A172 (cell line): ENCODE measurements around the gene ZNF227. TPM values are rescaled to one million over a fixed set of nuclear protein-coding genes. Genes with fewer than 3 reads are reported as not detected.
"Not testable (repeated sequence)": the region's sequence is repeated elsewhere in the genome, so short reads cannot be mapped to it uniquely, and the experiment has no call there.

ENCODE experiments used
- DNase-seq: peaks from one replicate; pipeline ENCODE4 v3.0.0-alpha.2; 2015; ENCODE audit warnings: low spot score
- total RNA-seq: library from RNA; depleted of rRNA; stranded (reverse); fragments of >200 nt; shearing (Covaris generic); gene quantifications from 2 replicates; pipeline ENCODE4 v1.2.3, GENCODE V29; 2014; rRNA removed

The ZNF227 gene
- total RNA-seq, 1 experiment from 2014 or later, result 15.2 TPM

DNA sequence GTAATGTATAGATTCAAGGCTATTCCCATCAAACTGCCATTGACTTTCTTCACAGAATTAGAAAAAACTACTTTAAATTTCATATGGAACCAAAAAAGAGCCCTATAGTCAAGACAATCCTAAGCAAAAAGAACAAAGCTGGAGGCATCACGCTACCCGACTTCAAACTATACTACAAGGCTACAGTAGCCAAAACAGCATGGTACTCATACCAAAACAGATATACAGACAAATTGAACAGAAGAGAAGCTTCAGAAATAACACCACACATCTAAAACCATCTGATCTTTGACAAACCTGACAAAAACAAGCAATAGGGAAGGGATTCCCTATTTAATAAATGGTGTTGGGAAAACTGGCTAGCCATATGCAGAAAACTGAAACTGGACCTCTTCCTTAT, 40.0 kb downstream of the ZNF227 start:
- not testable (repeated sequence) for DNase-seq

DNA sequence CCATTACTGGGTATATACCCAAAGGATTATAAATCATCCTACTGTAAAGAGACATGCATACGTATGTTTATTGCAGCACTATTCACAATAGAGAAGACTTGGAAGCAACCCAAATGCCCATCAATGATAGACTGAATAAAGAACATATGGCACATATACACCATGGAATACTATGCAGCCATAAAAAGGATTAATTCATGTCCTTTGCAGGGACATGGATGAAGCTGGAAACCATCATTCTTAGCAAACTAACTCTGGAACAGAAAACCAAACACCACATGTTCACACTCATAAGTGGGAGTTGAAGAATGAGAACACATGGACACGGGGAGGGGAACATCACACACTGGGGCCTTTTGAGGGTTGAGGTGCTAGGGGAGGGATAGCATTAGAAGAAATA, 41.1 kb downstream of the ZNF227 start:
- DNase-seq, result not testable (repeated sequence)

DNA sequence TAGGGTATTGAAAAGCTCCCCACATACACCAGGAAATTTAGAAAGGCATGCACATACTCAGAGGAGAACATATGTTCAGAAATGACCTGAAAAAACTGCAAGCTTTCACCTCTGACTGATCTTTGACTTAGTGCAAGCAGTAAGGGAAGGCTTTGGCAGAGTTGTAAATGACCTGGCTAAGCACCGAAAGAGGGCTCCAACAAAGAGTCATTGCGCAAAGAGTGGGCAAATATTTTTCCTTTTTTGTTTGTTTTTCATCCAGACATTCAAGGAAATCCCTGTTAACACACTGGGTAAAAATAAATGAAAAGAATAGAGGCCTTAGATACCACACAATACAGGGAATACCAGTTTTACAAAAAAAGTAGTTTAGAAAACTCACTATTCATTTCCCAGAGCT, 42.2 kb downstream of the ZNF227 start:
- DNase-seq, result no peak

DNA sequence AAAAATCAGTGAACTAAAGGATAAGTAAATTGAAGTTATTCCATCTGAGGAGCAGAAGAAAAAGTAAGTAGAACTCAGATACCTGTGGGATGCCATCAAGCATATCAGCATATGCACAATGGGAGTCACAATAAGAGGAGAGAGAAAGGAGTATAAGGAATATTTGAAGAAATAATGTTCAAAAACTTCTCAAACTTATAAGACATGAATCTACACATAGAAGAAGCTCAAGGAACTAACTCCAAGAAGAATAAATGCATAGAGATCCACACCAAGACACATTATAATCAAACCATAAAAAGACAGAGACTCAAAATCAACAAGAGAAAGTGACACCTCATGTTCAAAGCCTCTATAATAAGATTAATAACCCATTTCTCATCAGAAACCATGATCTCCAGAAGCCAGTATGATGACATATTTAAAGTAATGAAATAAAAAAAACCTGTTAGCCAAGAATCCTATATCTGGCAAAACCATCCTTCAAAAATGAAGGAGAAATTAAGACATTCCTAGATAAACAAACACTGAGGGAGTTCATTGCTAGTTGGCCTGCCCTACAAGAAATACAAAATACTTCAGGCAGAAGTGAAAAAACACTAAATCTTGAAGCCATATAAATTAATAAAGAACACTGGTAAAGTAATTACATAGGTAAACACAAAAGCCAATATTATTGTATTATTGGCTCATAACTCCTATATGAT, 43.5 kb downstream of the ZNF227 start:
- DNase-seq, result no peak

DNA sequence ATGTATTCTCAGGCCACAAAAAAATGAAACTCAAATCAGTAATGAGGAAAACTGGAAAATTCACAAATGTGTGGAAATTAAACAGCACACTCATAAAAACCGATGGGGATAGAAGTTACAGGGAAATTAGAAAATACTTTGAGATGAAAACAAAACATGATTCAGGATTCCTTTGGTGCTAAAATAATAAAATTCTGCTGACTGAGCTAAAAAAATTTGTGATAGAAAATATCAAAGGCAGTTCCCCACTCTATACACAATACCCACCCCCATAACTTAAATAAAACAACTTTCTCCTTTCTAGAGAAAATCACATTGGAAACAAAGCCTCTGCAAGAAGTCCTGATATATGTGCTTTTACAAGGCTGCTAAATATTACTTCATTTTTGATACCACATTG, 45.8 kb downstream of the ZNF227 start:
- DNase-seq, result no peak

DNA sequence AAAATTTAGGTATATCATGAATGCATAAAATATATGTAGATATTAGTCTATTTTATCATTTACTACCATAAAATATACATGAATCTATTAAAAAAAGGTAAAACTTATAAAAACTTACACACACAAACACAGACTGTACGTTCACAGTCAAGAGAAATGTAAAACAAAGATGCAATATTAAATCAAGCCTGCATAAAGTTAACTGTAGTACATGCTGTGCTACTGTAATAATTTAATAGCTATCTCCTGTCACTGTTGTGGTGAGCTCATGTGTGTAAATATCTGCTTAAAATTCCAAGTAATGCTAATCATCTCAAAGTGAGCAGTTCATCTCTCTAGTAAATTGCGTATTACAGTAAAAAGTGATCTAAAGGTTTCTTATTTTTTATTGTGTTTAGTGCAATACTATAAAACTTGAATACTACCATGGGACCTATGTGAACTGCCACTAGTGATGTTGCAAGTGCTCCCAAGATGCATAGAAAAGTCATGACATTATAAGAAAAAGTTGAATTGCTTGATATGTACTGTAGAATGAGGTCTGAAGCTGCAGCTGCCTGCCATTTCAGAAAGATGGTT, 46.6 kb downstream of the ZNF227 start:
- no peak for DNase-seq

DNA sequence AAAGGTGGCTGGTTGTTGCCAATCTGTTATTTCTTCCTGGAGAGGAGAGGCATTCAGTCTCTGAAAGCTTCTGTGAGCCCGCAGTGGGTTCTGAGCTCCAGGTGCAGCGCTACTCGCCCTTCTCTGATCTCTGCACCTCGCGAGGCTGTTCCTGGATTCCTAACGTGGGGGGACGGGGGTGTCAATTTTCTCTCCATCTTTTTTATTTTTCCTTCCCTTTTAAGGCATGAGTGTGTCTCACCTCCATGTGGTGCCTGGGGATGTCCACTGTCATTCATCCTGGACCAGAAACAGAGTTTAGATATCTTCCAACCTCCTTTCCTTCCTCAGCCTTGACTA, 48.0 kb downstream of the ZNF227 start:
- DNase-seq, result no peak

DNA sequence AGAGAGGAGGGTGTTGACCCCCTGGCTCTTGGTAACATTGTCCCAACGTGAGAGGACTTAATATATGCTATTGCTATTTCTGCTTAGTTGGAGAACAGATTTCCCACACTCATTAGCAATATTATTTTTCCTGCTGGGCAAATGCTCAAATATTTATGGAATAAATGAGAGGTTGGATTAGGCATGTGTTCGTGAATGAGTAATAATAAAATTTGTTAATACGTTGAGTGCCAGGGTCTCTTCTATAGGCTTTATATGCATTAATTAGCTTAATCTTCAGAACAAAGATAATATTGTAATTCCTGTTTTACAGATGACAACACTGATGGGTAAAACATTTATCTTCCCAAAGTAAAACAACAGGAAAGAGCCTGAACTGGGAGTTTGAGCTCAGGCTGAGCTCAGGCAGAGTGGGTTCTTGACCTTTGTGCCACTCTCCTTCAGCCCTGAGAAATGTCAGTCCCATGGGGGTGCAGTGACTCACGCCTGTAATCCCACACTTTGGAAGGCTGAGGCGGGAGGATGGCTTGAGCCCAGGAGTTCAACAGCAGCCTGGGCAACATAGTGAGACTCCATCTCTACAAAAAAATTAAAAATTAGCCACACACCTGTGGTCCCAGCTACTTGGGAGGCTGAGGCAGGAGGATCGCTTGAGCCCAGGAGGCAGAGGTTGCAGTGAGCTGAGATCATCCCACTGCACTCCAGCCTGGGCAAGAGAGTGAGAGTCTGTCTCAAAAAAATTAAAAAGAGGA, 48.5 kb downstream of the ZNF227 start:
- no peak for DNase-seq

DNA sequence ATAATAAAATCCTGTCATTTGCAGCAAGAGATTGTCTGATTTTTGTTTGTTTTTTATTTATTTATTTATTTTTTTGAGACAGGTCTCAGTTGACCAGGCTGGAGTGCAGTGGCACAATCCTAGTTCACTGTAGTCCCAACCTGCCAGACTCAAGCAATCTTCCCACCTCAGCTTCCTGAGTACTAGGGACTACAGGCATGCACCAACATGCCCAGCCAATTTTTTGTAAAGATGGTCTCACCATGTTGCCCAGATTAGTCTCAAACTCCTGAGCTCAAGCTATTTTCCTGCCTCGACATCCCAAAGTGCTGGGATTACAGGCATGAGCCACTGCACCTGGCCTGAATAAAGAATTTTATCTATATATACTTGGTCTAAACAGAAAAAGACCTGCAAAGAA, 65.0 kb downstream of the ZNF227 start:
- no peak for DNase-seq

DNA sequence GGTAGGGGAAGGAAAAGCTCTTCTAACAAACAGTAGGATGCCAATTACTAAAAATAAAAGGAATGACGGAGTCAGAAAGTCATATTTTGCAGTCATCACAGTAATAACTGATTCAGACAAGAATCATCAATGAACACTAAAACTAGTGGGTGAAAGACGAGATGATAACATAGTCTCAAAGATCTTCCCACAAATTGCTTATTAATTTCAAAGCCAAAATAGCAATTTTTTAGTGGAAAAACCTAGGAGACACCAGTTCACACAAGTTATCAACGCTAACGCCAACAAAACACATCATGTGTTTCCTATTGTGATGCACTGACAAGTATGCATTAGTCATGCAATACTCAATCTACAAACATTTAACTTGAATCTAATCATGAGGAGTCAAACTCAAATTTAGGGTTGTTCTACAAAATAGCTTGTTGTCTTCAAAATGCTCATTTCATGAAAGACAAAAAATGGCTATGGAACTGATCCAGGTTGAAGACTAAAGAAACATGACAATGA, 65.9 kb downstream of the ZNF227 start:
- DNase-seq, result no peak

DNA sequence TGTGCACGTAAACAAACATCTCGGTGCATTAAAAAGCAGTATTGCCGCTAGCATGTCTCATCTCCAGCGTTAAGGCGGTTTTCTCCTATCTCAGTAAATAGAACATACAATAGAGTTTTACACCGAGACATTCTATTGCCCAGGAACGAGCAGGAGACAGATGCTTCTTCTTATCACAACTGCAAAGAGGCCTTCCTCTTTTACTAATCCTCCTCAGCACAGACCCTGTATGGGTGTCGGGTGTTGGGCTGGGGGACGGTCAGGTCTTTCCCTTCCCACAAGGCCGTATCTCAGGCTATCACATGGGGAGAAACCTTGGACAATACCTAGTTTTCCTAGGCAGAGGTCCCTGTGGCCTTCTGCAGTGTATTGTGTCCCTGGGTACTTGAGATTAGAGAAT, 68.6 kb downstream of the ZNF227 start:
- DNase-seq, result no peak

DNA sequence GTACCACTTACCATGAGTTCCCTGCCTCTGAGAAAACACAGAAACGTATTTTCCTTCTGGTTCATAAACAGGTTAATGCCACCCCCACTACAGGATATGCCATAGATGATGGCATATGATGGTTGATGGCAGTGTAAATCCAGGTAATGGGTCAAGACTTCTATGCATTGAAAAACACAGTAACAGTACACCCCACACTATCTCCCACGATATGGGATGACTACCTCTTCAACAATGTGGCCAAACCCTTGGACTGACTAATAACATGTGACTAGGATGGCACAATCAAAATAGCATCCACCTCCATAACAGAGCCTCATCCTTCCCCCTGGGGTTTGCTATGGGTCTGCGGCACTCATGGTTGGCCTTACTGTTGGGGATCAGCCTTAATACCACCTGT, 70.5 kb downstream of the ZNF227 start:
- peak; percentile 37 for DNase-seq

DNA sequence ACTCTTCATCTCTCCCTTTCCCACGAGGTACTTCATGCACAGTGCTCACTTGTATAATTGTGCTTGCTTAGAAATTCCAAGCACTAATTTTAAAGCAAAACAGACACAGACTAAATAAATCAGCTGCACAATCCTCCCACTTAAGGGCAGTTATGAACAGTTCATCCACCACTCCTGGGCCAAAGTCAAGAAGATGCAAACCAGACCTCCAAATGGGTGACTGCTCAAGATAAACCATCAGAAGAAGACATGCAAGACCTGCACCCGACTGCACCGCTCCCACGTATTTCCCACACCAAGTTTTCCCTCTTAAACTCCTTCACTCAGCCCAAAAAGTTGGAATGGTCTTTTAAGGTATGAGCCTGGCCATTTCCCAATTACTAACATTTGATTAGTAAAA, 72.6 kb downstream of the ZNF227 start:
- no peak for DNase-seq

Other genes with a start within 250 kb of the ZNF227 start
- 5.1 and 5.8 TPM in 2 replicates for gene ZNF155, start 228.3 kb upstream of the ZNF227 start, total RNA-seq
- 6.0 and 6.3 TPM in 2 replicates for gene ZNF230, start 209.6 kb upstream of the ZNF227 start, total RNA-seq
- gene ZNF222, start 187.2 kb upstream of the ZNF227 start, total RNA-seq, result 7.2 and 9.0 TPM in 2 replicates
- gene ZNF223, start 160.5 kb upstream of the ZNF227 start, total RNA-seq, result 3.8 and 4.5 TPM in 2 replicates
- gene ZNF284, start 140.4 kb upstream of the ZNF227 start, total RNA-seq, result 1.1 and 2.6 TPM in 2 replicates
- gene ZNF224, start 118.2 kb upstream of the ZNF227 start, total RNA-seq, result 15.6 and 17.3 TPM in 2 replicates
- gene ZNF225, start 99.1 kb upstream of the ZNF227 start, total RNA-seq, result 3.7 and 3.9 TPM in 2 replicates
- 10.5 and 13.2 TPM in 2 replicates for gene ZNF234, start 71.0 kb upstream of the ZNF227 start, total RNA-seq
- 23.8 and 30.3 TPM in 2 replicates for gene ZNF226, start 47.4 kb upstream of the ZNF227 start, total RNA-seq
- gene ZNF233, start 47.4 kb downstream of the ZNF227 start, total RNA-seq, result not detected in 2 replicates
- 3.3 and 4.2 TPM in 2 replicates for gene ZNF235, start 92.5 kb downstream of the ZNF227 start, total RNA-seq
- 8.3 and 9.5 TPM in 2 replicates for gene ZNF112, start 144.1 kb downstream of the ZNF227 start, total RNA-seq
- 0.65 TPM in 1 of 2 replicates, not detected in the other for gene ZNF285, start 189.1 kb downstream of the ZNF227 start, total RNA-seq
- 0.03 TPM in 1 of 2 replicates, not detected in the other for gene ZNF229, start 235.9 kb downstream of the ZNF227 start, total RNA-seq